B cell (primary cell): ENCODE measurements around the gene OVCA2. TPM values are rescaled to one million over a fixed set of nuclear protein-coding genes. Genes with fewer than 3 reads are reported as not detected.

ENCODE experiments used
- ATAC-seq: fragments of 200-7000 bp; cut with Tn5 transposase; one replicate; pipeline ENCODE4 v1.10.0; 2021; ENCODE audit warnings: low read depth, mild to moderate bottlenecking, moderate number of reproducible peaks, moderate library complexity
- CTCF ChIA-PET: fragments of 350-600 bp; sonication (Branson Sonifier 250); formaldehyde crosslinking; loops from one replicate; lab custom pipeline; 2021; ENCODE audit warnings: antibody characterized with exemption, inconsistent platforms; lab: Charles Lee
- POLR2A ChIA-PET: fragments of 350-600 bp; sonication (Branson Sonifier 250); formaldehyde crosslinking; loops from one replicate; lab custom pipeline; 2021; ENCODE audit warnings: antibody characterized with exemption; lab: Charles Lee
- DNase-seq: peaks from one replicate; pipeline ENCODE4 v3.0.0; 2013
- H2AFZ ChIP-seq: 2 replicates; pipeline ENCODE4 v1.6.1; 2012; ENCODE audit warnings: mild to moderate bottlenecking, low read depth, low read length; ENCODE audit not compliant: insufficient read depth, poor library complexity, severe bottlenecking
- H3K27ac ChIP-seq, 2 donors: 1 replicate in 1 of 2; 2 replicates in 1 of 2; pipeline ENCODE4 v1.5.1; 2012 to 2013; ENCODE audit warnings: low read length in 2 of 2, mild to moderate bottlenecking in 2 of 2, moderate library complexity in 1 of 2
- H3K27me3 ChIP-seq, 4 experiments: fragments of 200-600 bp in 1 of 4; sonication (generic) in 1 of 4; replicated peaks in 1 of 4; 1 replicate in 2 of 4; 2 replicates in 2 of 4; pipeline versions ENCODE4 v1.6.1 to v1.7.0; 2013 to 2016; ENCODE audit warnings: low read length in 3 of 4, mild to moderate bottlenecking in 2 of 4, mixed read lengths in 1 of 4, moderate library complexity in 1 of 4; ENCODE audit not compliant: insufficient read depth in 4 of 4, control insufficient read depth in 3 of 4; ENCODE audit errors: control extremely low read depth in 1 of 4
- H3K36me3 ChIP-seq, 2 experiments: replicated peaks in 1 of 2; 1 replicate in 1 of 2; 2 replicates in 1 of 2; pipeline versions ENCODE4 v1.6.1 to v1.7.1; 2013; ENCODE audit warnings: low read length in 1 of 2; ENCODE audit not compliant: insufficient read depth in 2 of 2, control insufficient read depth in 1 of 2; ENCODE audit errors: control extremely low read depth in 1 of 2, extremely low read depth in 1 of 2
- H3K4me1 ChIP-seq, 2 donors: fragments of 200-600 bp in 1 of 2; sonication (generic) in 1 of 2; 1 replicate in 1 of 2; 2 replicates in 1 of 2; pipeline versions ENCODE4 v1.5.1 to v1.6.1; 2013 to 2017; ENCODE audit warnings: low read length in 2 of 2; ENCODE audit not compliant: control insufficient read depth in 2 of 2, insufficient read depth in 2 of 2
- H3K4me2 ChIP-seq: replicated peaks from 2 replicates; pipeline ENCODE3; 2012; ENCODE audit warnings: mild to moderate bottlenecking, low read depth, low read length; ENCODE audit not compliant: poor library complexity, severe bottlenecking
- H3K4me3 ChIP-seq, 5 experiments: fragments of 200-600 bp in 1 of 5; sonication (generic) in 1 of 5; 1 replicate in 3 of 5; 2 replicates in 2 of 5; pipeline versions ENCODE4 v1.5.1 to v1.7.0; 2011 to 2016; ENCODE audit warnings: low read length in 4 of 5, mild to moderate bottlenecking in 4 of 5, low read depth in 2 of 5, control low read depth in 1 of 5, moderate library complexity in 1 of 5; ENCODE audit not compliant: insufficient read depth in 1 of 5; ENCODE audit errors: control extremely low read depth in 1 of 5, extremely low read depth in 1 of 5
- H3K79me2 ChIP-seq: fragments of 200-600 bp; sonication (generic); one replicate; pipeline ENCODE4 v1.6.0; 2016; ENCODE audit warnings: low read length; ENCODE audit not compliant: control insufficient read depth, insufficient read depth
- H3K9ac ChIP-seq: fragments of 200-600 bp; sonication (generic); 2 replicates; pipeline ENCODE4 v1.6.1; 2017; ENCODE audit warnings: mild to moderate bottlenecking, low read length, moderate library complexity
- H3K9me3 ChIP-seq, 3 donors: one replicate each; pipeline versions ENCODE4 v1.6.1 to v1.7.1; 2013; ENCODE audit warnings: low read length in 2 of 3; ENCODE audit not compliant: control insufficient read depth in 2 of 3, insufficient read depth in 1 of 3; ENCODE audit errors: control extremely low read depth in 1 of 3
- H4K20me1 ChIP-seq: 2 replicates; pipeline ENCODE4 v1.6.0; 2012; ENCODE audit warnings: mild to moderate bottlenecking, low read length; ENCODE audit not compliant: insufficient read depth, control insufficient read depth, poor library complexity, severe bottlenecking
- H3K27ac Mint-ChIP-seq: one replicate; pipeline ENCODE4 v1.8.0; 2021; ENCODE audit warnings: mixed read lengths
- H3K27me3 Mint-ChIP-seq: one replicate; pipeline ENCODE4 v1.8.0; 2021; ENCODE audit warnings: mixed read lengths
- H3K4me1 Mint-ChIP-seq: one replicate; pipeline ENCODE4 v1.8.0; 2021; ENCODE audit warnings: mixed read lengths
- H3K4me3 Mint-ChIP-seq: one replicate; pipeline ENCODE4 v1.8.0; 2021; ENCODE audit warnings: mixed read lengths
- H3K9me3 Mint-ChIP-seq: one replicate; pipeline ENCODE4 v1.8.0; 2022; ENCODE audit warnings: mixed read lengths; ENCODE audit not compliant: insufficient read depth
- EZH2 ChIP-seq: IDR thresholded peaks from 2 replicates; pipeline ENCODE4 v1.6.1; 2012; ENCODE audit warnings: borderline replicate concordance, low read depth, mild to moderate bottlenecking, moderate library complexity, low read length; ENCODE audit not compliant: insufficient read depth, poor library complexity, severe bottlenecking
- WGBS: methylation state at CpG from one replicate; pipeline ENCODE4 v1.1.5; 2013; ENCODE audit warnings: missing lambda C conversion rate; ENCODE audit not compliant: insufficient coverage; 5-methylcytosine and 5-hydroxymethylcytosine counted together
- intact Hi-C: fragments of 100-400 bp; cut with micrococcal nuclease; formaldehyde crosslinking; loops from one replicate; pipeline ENCODE4 v1.10.0; 2022
- polyA plus RNA-seq: library from polyadenylated mRNA; depleted of rRNA; stranded (reverse); fragments of >200 nt; gene quantifications from 2 replicates; pipeline ENCODE4 v1.2.3, GENCODE V29; 2012
- total RNA-seq, 2 donors: library from RNA; stranded (reverse); fragments of 120-200 nt in 1 of 2; gene quantifications; 1 replicate in 1 of 2; 2 replicates in 1 of 2; pipeline versions ENCODE4 v1.2.3 to v1.2.4, GENCODE V29; 2013 to 2022
- TF ChIP-seq, protein P1 (sequence below): fragments of 200-600 bp; IDR thresholded peaks from one replicate; pipeline ENCODE4 v1.8.0; 2022; ENCODE audit warnings: antibody characterized with exemption, mild to moderate bottlenecking

The OVCA2 gene
- total and polyA plus RNA-seq, 2 donors (not counting 1 experiment from before 2014, with no cell fraction given) = 23.2 to 43.9 TPM

GRCh38 chr17:2070241-2071023, 28.6 kb downstream of the OVCA2 start:
- peak overlapping the region; percentile 50 for H3K27ac Mint-ChIP-seq
- POLR2A ChIA-PET = no interaction called here
- Histone ChIP-seq H3K27me3 (no peaks in the 10 kb centered on the region), H3K4me1 (peaks cover 2 to 26% of the 10 kb centered on the region in 2 donors), H3K36me3 (peaks cover 2 to 17% of the 10 kb centered on the region in 2 experiments), H3K27ac (no peak overlapping the region), H3K4me3 (no peak overlapping the region), H4K20me1 (no peaks in the 10 kb centered on the region), H3K9ac (no peak overlapping the region), H3K4me2 (peak overlapping the region; percentile 1), H3K79me2 (no peaks in the 10 kb centered on the region), H2AFZ (no peak overlapping the region), H3K9me3 (no peaks in the 10 kb centered on the region)
- CTCF ChIA-PET = interaction anchor here (0.6 to 5.4 kb wide), 5 partner anchors 11 to 175 kb away, joined by 3 to 28 read pairs (median 12); partner anchors contain the start of gene HIC1
- H3K27me3 Mint-ChIP-seq = no peaks in the 10 kb centered on the region
- TF ChIP-seq, protein P1, sequence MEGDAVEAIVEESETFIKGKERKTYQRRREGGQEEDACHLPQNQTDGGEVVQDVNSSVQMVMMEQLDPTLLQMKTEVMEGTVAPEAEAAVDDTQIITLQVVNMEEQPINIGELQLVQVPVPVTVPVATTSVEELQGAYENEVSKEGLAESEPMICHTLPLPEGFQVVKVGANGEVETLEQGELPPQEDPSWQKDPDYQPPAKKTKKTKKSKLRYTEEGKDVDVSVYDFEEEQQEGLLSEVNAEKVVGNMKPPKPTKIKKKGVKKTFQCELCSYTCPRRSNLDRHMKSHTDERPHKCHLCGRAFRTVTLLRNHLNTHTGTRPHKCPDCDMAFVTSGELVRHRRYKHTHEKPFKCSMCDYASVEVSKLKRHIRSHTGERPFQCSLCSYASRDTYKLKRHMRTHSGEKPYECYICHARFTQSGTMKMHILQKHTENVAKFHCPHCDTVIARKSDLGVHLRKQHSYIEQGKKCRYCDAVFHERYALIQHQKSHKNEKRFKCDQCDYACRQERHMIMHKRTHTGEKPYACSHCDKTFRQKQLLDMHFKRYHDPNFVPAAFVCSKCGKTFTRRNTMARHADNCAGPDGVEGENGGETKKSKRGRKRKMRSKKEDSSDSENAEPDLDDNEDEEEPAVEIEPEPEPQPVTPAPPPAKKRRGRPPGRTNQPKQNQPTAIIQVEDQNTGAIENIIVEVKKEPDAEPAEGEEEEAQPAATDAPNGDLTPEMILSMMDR = no peak
- no peak for TF ChIP-seq EZH2
- 60% methylated on average over 12 of the region's 13 CpGs for WGBS
- ATAC-seq (peak; percentile 71), DNase-seq (peak; percentile 33)
- H3K4me1 Mint-ChIP-seq = peaks cover 28% of the 10 kb centered on the region
- H3K4me3 Mint-ChIP-seq = no peak overlapping the region
- intact Hi-C loops = no loop called here
- no peaks in the 10 kb centered on the region for H3K9me3 Mint-ChIP-seq

GRCh38 chr17:2071024-2071385, 29.2 kb downstream of the OVCA2 start:
- DNase-seq (no peak), ATAC-seq (no peak)
- H3K27me3 ChIP-seq = no peaks in the 10 kb centered on the region
- H4K20me1 ChIP-seq = no peaks in the 10 kb centered on the region
- H3K4me2 ChIP-seq = peak overlapping the region; percentile 1
- TF ChIP-seq, protein P1 = no peak
- TF ChIP-seq EZH2 = no peak
- H3K27ac Mint-ChIP-seq = peak overlapping the region; percentile 50
- H3K9ac ChIP-seq = no peak overlapping the region
- ChIA-PET CTCF (interaction anchor here (0.6 to 5.4 kb wide), 5 partner anchors 10 to 1070 kb away, joined by 4 to 28 read pairs (median 12); partner anchors contain the start of gene HIC1), POLR2A (no interaction called here)
- intact Hi-C loops = no loop called here
- H3K4me3 ChIP-seq = no peak overlapping the region
- peaks cover 2 to 14% of the 10 kb centered on the region in 2 experiments for H3K36me3 ChIP-seq
- H3K4me3 Mint-ChIP-seq = no peak overlapping the region
- H3K9me3 ChIP-seq = no peaks in the 10 kb centered on the region
- H3K4me1 Mint-ChIP-seq = peaks cover 25% of the 10 kb centered on the region
- H3K27ac ChIP-seq = no peak overlapping the region
- peaks cover 7 to 27% of the 10 kb centered on the region in 2 donors for H3K4me1 ChIP-seq
- H3K9me3 Mint-ChIP-seq = no peaks in the 10 kb centered on the region
- WGBS = 83% methylated on average over 6 of the region's 6 CpGs
- no peaks in the 10 kb centered on the region for H3K79me2 ChIP-seq
- no peak overlapping the region for H2AFZ ChIP-seq
- no peaks in the 10 kb centered on the region for H3K27me3 Mint-ChIP-seq
